H1 (cell line): ENCODE results near the gene PHLPP1.

ENCODE experiments used
- BRCA1 ChIP-seq: IDR thresholded peaks from 2 replicates; pipeline ENCODE4 v1.6.1; 2012; ENCODE audit warnings: low read depth, low read length, improper control_type of control experiment
- CHD1 ChIP-seq: IDR thresholded peaks from 2 replicates; pipeline ENCODE4 v1.6.1; 2012; ENCODE audit warnings: low read depth, low read length, improper control_type of control experiment
- EZH2 ChIP-seq: fragments of 200-600 bp; sonication (generic); IDR thresholded peaks from 2 replicates; pipeline ENCODE4 v1.7.1; 2012; ENCODE audit warnings: low read depth, mild to moderate bottlenecking, moderate library complexity, low read length, inconsistent platforms; ENCODE audit not compliant: severe bottlenecking
- KDM1A ChIP-seq: fragments of 200-600, 300-600 bp; sonication (generic); IDR thresholded peaks from 2 replicates; pipeline ENCODE4 v1.7.1; 2016; ENCODE audit warnings: mild to moderate bottlenecking, low read length, borderline replicate concordance
- POLR2AphosphoS5 ChIP-seq: IDR thresholded peaks from 2 replicates; pipeline ENCODE4 v1.6.1; 2011; ENCODE audit warnings: low read depth, low read length
- RAD21 ChIP-seq, 2 experiments: IDR thresholded peaks in 1 of 2; conservative IDR thresholded peaks in 1 of 2; 2 replicates each; pipeline ENCODE4 v1.6.1; 2011; ENCODE audit warnings: low read depth in 2 of 2, low read length in 2 of 2, improper control_type of control experiment in 1 of 2, inconsistent platforms in 1 of 2, mild to moderate bottlenecking in 1 of 2, moderate library complexity in 1 of 2
- TF ChIP-seq, protein P1 (sequence below), 3 experiments: IDR thresholded peaks; 1 replicate in 2 of 3; 2 replicates in 1 of 3; pipeline versions ENCODE4 v1.5.1 to v1.6.1; 2011; ENCODE audit warnings: low read length in 3 of 3, mild to moderate bottlenecking in 3 of 3, inconsistent platforms in 2 of 3, low read depth in 1 of 3, moderate library complexity in 1 of 3; ENCODE audit not compliant: insufficient read depth in 1 of 3; ENCODE audit errors: control extremely low read depth in 1 of 3
- TF ChIP-seq, protein P2 (sequence below): IDR thresholded peaks from 2 replicates; pipeline ENCODE4 v1.6.1; 2011; ENCODE audit warnings: low read length, improper control_type of control experiment

DNA sequence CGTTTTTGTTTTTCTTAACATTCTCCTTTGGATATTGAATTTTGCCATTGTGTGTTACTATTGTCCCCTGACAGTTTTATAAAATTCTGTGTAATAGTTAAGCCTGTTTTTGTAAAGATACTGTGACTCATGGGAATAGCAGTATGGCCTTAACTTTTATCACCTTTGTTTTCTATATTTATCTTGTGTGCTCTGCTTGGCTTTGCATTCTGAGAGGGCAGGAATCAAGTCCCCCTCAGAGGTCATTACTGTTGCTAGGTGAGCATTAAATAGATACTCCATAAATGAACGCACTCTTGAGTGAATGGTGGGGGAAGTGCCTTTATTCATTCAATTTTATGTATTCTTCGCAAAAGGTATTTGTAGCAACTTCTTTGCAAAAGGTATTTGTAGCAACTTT lies 160.0 kb downstream of the PHLPP1 start:
- TF ChIP-seq POLR2AphosphoS5 (no peak), RAD21 (IDR thresholded peaks at IDR 0.05 in 1 of 2, conservative IDR thresholded peaks at IDR 0.05 in 1 of 2; ENCODE audit: low read depth in 2 of 2, low read length in 2 of 2) (no peak), EZH2 (no peak), KDM1A (no peak), CHD1 (no peak), BRCA1 (no peak)
- TF ChIP-seq, protein P1, sequence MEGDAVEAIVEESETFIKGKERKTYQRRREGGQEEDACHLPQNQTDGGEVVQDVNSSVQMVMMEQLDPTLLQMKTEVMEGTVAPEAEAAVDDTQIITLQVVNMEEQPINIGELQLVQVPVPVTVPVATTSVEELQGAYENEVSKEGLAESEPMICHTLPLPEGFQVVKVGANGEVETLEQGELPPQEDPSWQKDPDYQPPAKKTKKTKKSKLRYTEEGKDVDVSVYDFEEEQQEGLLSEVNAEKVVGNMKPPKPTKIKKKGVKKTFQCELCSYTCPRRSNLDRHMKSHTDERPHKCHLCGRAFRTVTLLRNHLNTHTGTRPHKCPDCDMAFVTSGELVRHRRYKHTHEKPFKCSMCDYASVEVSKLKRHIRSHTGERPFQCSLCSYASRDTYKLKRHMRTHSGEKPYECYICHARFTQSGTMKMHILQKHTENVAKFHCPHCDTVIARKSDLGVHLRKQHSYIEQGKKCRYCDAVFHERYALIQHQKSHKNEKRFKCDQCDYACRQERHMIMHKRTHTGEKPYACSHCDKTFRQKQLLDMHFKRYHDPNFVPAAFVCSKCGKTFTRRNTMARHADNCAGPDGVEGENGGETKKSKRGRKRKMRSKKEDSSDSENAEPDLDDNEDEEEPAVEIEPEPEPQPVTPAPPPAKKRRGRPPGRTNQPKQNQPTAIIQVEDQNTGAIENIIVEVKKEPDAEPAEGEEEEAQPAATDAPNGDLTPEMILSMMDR (IDR thresholded peaks at IDR 0.05; ENCODE audit: control extremely low read depth in 1 of 3, insufficient read depth in 1 of 3, low read depth in 1 of 3, low read length in 3 of 3): no peak
- TF ChIP-seq, protein P2, sequence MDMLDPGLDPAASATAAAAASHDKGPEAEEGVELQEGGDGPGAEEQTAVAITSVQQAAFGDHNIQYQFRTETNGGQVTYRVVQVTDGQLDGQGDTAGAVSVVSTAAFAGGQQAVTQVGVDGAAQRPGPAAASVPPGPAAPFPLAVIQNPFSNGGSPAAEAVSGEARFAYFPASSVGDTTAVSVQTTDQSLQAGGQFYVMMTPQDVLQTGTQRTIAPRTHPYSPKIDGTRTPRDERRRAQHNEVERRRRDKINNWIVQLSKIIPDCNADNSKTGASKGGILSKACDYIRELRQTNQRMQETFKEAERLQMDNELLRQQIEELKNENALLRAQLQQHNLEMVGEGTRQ: no peak
